PFSK-1 (cell line): ENCODE data around the gene FUT1.
A peak's percentile ranks its signal among the peaks of the same experiment; 100 is the strongest.

Experiments used
- FOXP2 ChIP-seq: optimal IDR thresholded peaks from 2 replicates; pipeline ENCODE3; 2011; ENCODE audit warnings: borderline replicate concordance, control low read depth, inconsistent platforms; ENCODE audit not compliant: insufficient read depth; ENCODE audit errors: extremely low read length, extremely low read depth
- POLR2AphosphoS5 ChIP-seq: IDR thresholded peaks from 2 replicates; pipeline ENCODE4 v1.6.1; 2012; ENCODE audit warnings: low read depth, mild to moderate bottlenecking, control low read depth, low read length, moderate library complexity
- SIN3A ChIP-seq: IDR thresholded peaks from 2 replicates; pipeline ENCODE4 v1.6.1; 2012; ENCODE audit warnings: mild to moderate bottlenecking, low read length, moderate library complexity, borderline replicate concordance; ENCODE audit not compliant: insufficient read depth
- TAF1 ChIP-seq: IDR thresholded peaks from 2 replicates; pipeline ENCODE4 v1.6.1; 2012; ENCODE audit warnings: low read length, control low read depth, borderline replicate concordance; ENCODE audit not compliant: insufficient read depth
- TF ChIP-seq, protein P1 (sequence below), 2 experiments: IDR thresholded peaks; 2 replicates each; pipeline versions ENCODE4 v1.6.1 to v1.8.0; 2011 to 2012; ENCODE audit warnings: low read depth in 2 of 2, low read length in 2 of 2, control low read depth in 1 of 2, inconsistent platforms in 1 of 2, mild to moderate bottlenecking in 1 of 2, moderate library complexity in 1 of 2; ENCODE audit not compliant: insufficient read depth in 1 of 2

Gene FUT1

DNA sequence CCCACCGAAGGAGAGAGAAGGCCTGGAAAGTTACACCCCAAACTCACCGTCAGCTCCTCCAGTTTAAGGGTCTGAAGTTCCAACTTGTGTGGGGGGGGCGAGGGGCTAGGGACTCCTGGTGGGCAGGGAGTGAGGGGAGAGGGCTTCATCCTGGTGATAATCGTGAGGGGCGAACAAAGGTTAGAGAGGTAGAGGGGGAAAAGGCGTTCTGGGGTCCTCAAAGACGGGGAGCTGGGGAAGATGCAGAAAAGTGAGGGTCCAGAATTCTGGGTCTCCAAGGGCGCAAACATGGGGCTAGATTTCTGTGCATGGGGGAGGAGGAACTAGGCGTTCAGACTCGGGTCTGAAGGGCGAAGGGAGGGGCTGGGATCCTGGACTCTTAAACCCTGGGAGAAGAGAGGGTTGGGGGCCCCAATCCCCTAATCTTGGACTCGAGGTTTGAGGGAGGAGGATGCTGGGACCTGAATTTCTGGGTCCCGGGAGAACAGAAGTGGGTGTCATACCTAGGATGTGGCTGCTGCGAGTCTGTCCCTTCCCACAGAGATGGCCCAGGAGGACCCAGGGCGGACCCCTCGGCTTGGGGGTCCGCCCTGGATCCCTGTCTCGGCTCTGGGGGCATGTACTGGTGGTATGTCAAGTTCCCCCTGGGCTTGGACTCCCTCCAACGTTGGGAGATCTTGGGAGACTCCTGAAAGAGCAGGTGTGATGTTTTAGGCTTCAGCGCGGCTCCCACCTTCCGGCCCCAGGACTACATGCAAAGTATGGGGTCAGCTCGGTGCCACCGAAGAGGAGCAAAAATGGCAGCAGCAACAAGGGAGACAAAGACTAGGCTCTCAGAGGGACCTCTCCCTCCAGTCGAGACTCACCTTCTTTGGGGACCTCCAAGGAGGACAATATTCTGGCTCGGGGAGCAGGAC lies 37.4 kb downstream of the FUT1 start:
- TF ChIP-seq SIN3A (no peak), FOXP2 (no peak), POLR2AphosphoS5 (no peak)

DNA sequence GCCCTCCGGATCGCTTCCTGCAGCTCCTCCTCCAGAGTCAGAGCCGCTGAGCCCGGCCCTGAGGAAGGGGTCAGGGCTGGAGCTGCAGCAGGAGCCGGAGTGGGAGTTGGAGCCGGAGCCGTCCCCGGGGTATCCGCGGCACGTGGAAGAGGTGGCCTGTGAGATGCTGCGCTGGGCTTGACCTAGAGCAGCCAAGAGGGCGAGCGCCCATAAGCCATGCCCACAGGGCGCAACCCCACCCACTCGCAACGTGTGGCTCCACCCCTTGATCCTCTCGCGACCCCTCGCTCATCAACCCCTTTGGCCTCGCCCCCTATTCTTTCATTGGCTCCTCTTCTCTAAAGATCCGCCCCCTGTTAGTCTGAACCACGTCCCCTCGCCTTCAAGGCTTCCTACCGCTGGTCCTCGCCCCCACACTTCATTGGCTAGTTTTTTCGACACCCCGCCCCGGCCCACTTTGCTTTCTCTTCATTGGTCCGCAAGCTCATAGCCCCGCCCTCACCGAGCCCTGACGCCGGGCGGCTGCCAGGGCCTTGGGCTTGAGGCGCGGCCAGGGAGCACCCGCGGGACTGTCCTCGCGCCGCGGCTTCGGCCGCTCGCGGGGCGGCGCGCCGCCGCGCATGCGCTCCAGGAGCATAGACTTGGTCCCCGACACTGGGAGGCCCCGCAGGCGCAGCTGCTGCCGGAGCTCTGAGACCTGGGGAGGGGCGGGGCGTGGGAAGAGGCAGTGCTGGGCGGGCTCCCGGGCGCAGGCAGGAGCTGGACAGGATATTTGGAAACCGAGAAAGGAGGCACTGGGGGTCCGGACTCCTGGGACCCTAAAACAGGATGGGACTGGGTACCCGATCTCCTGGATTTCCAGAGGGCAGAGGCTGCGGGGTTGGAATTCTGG lies 38.3 kb downstream of the FUT1 start:
- TF ChIP-seq SIN3A (no peak), FOXP2 (peak; percentile 47), POLR2AphosphoS5 (peak; percentile 77), TAF1 (no peak)

DNA sequence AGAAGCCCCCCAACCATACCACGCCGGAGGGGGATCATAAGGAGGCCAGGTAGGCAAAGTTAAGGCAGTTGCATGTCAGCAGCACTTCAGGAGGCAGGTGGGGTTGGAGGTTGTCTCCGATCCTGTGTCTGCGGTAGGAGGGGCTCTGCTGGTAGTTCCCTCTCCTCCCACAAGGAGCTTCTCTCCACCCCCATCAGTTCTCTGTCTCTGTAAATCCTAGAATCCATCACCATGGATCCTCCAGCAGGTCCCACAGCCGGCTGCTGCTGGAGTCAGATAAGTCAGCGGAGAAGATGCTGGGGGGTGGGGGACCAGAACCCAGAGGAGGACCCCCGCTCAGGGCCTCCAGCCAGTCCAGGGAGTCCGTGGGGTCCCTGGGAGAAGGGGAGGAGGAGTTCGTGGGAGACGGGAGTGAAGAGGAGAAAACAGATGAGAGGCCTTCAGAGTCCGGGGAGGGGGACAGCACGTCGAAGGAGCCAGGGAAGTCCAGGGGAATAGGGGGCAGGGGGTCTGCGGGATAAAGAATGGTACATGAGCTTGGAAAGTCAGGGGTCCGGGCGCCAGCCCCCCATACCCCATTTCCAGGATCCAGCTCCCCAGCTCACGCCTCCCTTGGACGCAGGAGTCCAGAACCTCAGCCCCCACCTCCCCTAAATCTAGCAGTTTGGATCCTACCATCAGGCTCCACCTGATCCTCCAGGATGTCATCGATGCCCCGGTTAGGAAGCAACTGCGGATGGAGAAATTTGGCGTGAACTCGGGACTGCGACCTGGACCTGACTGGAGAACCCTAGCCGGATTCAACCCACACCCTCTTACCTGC lies 39.2 kb downstream of the FUT1 start:
- TF ChIP-seq POLR2AphosphoS5 = no peak
- TF ChIP-seq FOXP2 = no peak
- TF ChIP-seq SIN3A = no peak
- TF ChIP-seq TAF1 = no peak
- TF ChIP-seq, protein P1, sequence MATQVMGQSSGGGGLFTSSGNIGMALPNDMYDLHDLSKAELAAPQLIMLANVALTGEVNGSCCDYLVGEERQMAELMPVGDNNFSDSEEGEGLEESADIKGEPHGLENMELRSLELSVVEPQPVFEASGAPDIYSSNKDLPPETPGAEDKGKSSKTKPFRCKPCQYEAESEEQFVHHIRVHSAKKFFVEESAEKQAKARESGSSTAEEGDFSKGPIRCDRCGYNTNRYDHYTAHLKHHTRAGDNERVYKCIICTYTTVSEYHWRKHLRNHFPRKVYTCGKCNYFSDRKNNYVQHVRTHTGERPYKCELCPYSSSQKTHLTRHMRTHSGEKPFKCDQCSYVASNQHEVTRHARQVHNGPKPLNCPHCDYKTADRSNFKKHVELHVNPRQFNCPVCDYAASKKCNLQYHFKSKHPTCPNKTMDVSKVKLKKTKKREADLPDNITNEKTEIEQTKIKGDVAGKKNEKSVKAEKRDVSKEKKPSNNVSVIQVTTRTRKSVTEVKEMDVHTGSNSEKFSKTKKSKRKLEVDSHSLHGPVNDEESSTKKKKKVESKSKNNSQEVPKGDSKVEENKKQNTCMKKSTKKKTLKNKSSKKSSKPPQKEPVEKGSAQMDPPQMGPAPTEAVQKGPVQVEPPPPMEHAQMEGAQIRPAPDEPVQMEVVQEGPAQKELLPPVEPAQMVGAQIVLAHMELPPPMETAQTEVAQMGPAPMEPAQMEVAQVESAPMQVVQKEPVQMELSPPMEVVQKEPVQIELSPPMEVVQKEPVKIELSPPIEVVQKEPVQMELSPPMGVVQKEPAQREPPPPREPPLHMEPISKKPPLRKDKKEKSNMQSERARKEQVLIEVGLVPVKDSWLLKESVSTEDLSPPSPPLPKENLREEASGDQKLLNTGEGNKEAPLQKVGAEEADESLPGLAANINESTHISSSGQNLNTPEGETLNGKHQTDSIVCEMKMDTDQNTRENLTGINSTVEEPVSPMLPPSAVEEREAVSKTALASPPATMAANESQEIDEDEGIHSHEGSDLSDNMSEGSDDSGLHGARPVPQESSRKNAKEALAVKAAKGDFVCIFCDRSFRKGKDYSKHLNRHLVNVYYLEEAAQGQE (IDR thresholded peaks at IDR 0.05; ENCODE audit: insufficient read depth in 1 of 2, low read depth in 2 of 2, low read length in 2 of 2) = no peak

DNA sequence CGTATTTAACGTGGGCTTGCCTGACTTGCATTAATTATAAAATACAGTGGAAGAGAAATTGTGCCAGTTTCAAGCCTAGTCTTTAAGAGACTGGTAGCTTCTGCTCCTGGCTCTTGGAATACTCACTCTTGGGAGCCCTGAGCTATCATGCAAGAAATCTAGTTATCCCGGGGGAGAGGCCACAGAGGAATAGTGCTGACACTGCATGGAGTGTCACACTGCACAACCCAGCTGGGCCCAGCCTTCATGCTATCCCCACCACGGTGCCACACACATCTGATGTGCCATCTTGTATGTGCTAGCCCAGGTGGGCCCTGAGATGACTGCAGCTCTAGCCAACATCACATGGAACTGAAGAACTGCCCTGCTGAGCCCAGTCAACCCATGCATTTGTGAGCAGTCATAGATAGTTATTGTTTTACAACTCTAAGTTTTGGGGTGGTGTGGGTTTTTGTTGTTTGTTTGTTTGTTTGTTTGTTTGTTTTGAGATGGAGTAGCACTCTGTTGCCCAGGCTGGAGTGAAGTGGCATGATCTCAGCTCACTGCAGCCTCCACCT lies 41.3 kb downstream of the FUT1 start:
- TF ChIP-seq FOXP2 (no peak), POLR2AphosphoS5 (peak; percentile 45; the same call in 1 of the 2 replicates)

DNA sequence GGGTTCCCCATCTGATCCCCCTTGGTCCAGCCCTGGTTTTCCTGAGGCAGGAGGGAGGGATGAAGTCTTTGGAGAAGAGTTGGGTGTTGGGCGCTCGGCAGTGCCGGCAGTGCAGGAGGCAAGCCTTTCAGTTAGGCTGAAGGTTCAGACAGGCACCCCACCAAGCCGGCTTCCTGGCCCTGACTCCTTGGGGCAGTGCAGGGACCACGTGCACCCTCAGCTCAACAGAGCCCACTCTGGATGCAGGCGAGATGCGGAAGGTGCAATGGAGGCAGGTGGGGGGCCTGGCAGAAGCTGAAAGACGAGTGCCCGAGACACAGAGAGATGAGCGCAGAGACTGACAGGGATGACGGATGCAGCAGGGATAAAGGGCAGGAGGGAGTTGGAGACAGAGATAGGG lies 44.0 kb downstream of the FUT1 start:
- TF ChIP-seq TAF1 (no peak), FOXP2 (no peak), POLR2AphosphoS5 (no peak), SIN3A (no peak)
- TF ChIP-seq, protein P1 (IDR thresholded peaks at IDR 0.05; ENCODE audit: insufficient read depth in 1 of 2, low read depth in 2 of 2, low read length in 2 of 2) = no peak

DNA sequence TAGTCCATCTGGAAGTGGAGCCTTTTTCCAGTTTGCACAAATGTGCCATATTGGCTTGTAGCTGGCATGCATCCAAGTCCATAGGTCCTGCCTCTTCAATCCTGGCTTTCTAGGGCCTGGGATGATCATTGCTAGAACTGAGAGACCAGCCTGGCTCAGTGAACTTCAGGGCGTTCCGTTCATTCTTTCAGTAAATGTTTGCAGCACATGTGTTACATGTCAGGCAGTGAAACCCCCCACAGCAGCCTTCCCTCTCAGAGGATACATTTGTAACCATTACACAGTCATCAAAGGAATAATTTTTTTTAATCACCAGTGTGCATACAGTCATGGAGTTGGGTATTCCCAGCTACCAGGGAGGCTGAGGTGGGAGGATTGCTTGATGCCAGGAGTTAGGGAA lies 47.0 kb downstream of the FUT1 start:
- TF ChIP-seq FOXP2 (no peak), TAF1 (no peak), SIN3A (no peak)
